KG1 (cell line): ENCODE data around the gene CDON.

Experiments
- DNase-seq: peaks from one replicate; lab custom pipeline; 2025; lab: John Stamatoyannopoulos, UW

The CDON gene

GRCh38 chr11:126082251-126083109 is 19.8 kb upstream of the CDON start:
- no peak for DNase-seq

DNA sequence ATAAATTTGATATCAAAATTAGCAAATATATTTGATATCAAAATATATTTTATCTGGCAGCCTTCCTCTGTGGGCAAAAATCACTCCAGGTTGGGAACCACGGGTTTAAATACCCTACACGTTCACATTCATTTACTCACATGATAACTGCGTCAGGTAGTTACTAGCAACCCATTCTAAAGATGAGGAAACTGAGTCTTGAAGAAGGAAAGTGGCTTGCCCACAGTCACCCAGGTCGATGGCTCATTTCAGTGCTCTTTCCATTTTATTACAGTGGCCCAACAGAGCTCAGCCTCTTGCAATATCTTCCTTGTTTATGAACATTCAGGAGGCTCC is 19.2 kb upstream of the CDON start:
- DNase-seq: no peak

DNA sequence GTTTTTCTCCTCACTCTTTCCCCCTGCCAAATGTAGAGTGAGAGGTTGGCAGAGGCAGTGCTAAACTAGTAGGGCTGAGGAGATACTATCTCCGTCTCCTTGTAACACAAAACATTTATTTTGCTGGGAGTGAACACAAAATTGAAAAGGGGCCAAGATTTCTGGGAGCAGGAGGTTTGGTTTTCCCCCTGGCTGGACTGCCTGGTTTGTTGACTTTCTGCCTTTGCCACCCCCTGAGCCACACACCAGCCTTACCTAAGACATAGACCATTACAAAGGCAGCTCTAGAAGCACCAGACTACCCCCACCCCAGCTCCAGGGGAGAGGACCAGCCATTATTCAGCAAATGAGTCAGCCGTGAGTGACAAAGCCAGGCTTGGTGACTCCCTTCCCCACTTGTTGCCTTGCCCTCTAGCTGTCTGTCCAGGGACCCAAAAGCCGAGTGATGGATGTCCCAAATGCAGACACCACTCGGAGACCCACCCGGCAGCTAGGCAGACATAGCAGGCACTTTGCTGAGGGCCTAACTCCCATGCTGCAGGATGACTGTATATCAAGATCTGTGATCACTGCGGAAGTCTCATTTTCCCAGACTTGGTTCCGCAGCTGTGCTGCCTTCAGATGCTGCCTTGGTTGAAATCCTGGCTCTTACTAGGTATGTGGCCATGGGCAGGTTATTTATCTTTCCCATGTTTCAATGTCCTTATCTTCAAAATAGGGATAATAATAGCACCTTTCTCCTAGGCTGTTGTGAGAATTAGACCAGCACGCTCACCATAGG is 17.7 kb upstream of the CDON start:
- no peak for DNase-seq

DNA sequence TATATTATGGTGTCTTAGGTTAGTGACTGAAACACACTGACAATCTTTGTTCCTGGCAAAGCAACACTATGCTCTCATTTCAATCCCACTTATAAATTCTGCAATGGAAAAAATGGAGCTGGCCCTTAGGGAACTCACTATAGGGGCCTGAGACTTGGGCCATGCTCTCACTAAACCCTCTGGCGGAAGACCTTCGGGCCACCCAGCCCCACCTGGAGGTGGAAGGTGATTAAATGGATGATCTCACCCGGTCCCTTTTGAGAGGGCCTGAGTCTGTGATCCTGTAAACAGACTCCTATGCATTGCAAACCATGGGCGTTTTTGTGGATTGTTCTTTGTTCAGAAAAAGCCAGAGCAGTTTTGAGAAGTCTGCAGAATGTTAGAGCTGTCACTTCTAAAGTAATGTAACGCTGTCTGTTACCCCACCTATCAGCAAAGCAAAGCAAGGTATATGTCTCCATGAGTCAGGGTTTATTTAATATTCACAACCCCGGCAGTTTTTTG is 17.0 kb upstream of the CDON start:
- DNase-seq: no peak

- no peak for DNase-seq
These were observed 14.0 kb upstream of the CDON start for GRCh38 chr11:126076641-126077040.

GRCh38 chr11:126072801-126073594 is 10.3 kb upstream of the CDON start:
- DNase-seq: no peak

- DNase-seq: no peak
These were observed 9.6 kb upstream of the CDON start for GRCh38 chr11:126072141-126072741.

GRCh38 chr11:126063507-126063852 is 814 bp upstream of the CDON start:
- DNase-seq: no peak

DNA sequence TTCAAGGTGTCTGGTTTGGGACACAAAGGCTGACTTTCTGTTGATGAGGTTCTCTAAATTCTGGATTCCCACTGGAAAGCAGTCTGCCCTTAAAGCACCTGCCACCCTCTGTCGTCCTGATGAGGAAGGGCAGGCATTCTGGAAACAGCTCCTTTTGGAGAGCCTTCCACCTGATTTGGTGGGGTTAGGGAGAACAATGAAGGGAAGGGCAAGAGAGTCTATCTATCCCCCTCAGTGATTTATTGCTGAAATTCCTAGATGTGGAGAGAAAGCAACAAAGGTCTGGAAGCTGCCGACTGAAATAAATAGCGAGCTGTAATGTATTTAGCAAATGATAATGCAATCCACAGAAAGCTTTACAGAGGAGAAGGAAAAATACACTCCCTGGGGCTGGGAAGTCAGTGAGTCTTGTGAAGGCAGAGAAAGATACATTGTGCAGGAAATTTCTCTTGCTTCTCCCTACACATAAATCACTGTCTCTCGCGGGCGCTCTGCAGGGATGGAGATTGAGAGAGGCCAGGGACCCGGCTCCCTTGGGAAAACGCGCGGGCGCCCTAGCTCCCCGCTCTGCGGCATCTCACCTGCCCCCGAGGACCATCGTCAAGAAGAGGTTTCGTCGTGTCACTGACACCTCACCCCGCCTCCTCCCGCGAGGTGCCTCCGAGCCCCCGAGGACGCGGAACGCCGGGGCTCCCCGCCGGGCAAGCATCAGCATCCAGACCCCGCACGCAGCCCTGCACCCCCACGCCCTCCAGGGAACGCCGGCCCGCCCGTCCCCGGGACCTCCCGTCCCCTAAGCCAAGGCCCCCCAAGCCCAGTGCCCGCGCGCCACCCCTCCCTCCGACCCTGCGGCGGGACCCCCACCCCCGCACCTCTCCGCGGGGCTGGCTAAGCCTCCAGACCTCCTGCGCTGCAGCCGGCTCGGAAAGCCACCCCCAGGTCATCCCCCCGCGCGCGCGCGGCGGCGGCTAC is 673 bp downstream of the CDON start:
- DNase-seq: no peak

GRCh38 chr11:126060757-126061171 is 1.9 kb downstream of the CDON start:
- DNase-seq: no peak

DNA sequence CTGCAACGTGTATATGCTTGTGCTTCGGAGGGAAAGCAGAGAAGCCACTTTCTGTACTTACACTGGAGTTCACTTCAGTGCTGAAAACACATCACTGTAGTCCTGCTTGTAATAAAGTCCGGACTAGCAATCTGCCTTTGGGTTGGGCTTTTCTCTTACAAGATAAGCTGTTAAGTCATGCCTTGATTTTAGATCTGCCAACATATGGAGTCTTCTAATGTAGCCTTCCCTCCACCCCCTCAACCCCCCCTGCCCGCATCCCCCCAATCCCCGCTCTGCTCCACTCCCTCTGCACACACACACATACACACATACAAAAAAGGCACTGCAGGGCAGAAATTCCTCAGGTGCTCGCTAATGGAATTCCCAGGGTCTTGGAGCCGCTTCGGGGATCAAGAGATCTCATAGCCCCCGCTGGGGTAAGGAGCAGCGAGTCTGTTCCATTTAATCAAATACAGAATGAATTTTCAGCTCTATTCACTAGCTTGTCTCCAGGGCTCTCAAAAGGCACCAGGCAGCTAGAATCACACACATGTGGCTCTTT is 3.4 kb downstream of the CDON start:
- DNase-seq: no peak

- no peak for DNase-seq
These were observed 4.4 kb downstream of the CDON start for GRCh38 chr11:126058105-126058874.

DNA sequence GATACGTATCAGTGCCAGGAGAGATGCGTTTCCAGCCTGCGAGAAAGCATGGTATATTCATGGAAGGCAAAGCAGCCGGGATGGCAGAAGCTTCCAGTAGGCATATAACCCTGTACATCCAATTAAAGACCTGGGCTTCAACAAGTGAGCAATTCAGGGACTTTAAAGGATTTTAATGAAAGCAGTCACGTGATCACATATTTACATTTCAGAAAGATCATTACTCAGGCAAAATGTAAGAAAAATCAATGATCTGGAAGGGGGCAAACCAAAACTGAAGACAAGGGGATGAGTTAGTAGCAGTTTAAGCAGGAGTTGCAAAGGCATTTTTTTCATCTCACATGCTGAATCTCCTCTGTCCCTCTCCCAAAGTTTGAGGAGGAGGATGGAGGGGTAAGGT is 7.8 kb downstream of the CDON start:
- DNase-seq: no peak

GRCh38 chr11:126054408-126054807 is 8.3 kb downstream of the CDON start:
- no peak for DNase-seq

GRCh38 chr11:126053415-126054286 is 9.0 kb downstream of the CDON start:
- no peak for DNase-seq

DNA sequence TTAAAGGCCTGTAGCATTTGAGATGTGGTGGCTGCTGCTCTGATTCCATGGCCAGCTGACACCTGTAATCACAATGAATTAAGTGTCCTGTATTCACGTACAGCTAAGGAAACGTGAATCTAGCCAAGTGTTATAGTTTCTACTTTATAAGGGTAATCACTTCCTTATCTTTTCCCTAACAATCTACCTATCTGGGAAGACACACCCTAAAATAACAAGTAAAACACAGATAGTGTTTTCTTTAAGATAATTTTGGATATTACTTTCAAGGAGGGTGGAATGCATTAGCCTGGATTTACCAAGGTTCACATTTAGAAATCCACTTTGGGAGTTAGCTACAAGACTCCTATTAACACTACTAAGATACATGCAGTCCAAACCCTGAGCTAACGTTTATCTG is 11.5 kb downstream of the CDON start:
- DNase-seq: no peak

- no peak for DNase-seq
These were observed 13.5 kb downstream of the CDON start for GRCh38 chr11:126049159-126049558.

- no peak for DNase-seq
These were observed 14.5 kb downstream of the CDON start for GRCh38 chr11:126048197-126048596.
